HG03108 (cell line): ENCODE results near the gene KCNN3.
"Not testable (repeated sequence)": the region's sequence is repeated elsewhere in the genome, so short reads cannot be mapped to it uniquely, and the experiment has no call there.

ENCODE experiments used
- ATAC-seq: cut with Tn5 transposase; IDR thresholded peaks from one replicate; pipeline ENCODE4 v1.9.1; 2021; ENCODE audit warnings: moderate library complexity; ENCODE audit not compliant: unreplicated experiment

Gene KCNN3

DNA sequence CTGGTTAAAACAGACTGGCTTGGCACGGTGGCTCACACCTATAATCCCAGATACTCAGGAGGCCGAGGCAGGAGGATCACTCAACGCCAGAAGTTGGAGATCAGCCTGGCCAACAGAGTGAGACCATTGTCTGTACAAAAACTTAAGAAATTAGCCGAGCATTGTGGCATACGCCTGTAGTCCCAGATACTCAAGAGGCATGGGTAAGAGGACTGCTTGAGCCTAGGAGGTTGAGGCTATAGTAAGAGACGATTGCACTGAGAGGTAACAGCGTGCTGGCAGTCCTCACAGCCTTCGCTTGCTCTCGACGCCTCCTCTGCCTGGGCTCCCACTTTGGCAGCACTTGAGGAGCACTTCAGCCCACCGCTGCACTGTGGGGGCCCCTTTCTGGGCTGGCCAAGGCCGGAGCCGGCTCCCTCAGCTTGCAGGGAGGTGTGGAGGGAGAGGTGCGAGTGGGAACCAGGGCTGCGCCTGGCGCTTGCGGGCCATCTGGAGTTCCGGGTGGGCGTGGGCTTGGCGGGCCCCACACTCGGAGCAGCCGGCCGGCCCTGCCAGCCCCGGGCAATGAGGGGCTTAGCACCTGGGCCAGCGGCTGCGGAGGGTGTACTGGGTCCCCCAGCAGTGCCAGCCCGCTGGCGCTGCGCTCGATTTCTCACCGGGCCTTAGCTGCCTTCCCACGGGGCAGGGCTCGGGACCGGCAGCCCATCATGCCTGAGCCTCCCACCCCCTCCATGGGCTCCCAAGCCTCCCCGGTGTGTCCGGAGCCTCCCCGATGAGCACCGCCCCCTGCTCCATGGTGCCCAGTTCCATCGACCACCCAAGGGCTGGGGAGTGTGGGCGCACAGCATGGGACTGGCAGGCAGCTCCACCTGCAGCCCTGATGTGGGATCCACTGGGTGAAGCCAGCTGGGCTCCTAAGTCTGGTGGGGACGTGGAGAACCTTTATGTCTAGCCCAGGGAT, 199.5 kb downstream of the KCNN3 start:
- ATAC-seq = not testable (repeated sequence)

DNA sequence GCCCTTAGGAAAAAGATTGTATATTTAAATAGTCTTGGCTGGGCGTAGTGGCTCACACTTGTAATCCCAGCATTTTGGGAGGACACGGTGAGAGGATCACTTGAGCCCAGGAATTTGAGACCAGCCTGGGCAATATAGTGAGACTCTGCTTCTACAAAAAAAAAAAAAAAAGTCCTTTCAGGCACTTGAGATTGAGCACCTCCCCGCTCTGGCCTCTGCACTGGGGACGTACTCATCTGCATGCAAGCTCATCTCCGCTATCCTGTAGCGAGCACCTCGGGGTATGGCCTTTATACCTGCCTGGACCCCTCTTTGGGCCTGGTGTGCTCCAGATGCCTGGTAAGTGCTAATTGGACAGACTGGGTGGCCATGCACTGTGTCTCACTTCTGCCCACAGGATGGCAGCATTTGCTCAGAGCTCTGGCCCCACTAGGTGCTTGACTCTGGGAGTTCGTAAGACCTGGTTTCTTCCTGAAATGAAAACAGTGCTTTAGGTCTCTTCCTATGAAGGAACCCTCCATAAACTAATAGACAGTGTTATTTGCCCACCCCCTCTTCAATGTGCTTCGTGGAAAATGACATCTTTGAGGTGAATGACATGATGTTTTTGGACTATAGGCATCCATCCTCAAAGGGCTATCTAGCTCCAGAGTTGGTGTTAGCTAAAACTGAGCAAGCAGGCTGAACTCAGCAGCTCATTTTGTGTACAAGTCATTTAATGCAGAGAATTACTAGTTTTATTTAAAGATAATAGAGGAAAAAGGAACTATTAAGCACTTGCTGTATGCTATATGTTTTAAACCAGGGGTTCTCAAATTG, 200.4 kb downstream of the KCNN3 start:
- ATAC-seq = no peak

DNA sequence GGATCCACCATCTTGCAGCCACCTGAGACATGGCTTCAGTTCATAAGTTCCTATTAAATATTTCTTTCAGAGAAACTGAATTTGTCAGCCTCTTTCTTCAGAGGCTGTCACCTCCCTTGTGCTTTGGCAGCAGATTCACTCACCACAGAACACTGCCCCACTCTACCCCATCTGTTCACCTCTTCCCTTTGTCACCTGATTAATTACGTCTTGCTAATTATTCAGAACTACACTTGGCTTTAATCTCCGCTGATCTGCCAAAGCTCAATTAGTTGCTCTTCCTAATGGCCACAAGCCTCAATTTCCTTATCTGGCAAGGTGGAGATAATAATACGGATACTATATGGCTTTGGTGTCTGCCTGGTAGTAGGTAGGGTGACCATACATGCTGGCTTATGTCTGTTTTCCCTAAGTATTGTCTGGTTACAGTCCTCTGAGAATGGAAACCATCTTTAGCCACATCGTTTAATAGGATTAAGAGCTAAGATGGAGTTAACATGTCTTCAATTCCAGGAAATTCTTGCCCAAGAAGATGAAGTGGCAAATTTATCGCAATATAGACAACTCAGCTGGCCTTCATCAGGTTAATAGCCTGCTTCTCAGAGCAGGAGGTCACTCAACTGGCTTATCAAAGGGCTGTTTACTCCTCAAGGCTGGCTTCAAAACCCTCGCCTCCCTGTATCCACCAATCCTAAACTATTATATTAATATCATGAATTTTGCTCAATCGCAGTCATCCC, 203.9 kb downstream of the KCNN3 start:
- no peak for ATAC-seq

DNA sequence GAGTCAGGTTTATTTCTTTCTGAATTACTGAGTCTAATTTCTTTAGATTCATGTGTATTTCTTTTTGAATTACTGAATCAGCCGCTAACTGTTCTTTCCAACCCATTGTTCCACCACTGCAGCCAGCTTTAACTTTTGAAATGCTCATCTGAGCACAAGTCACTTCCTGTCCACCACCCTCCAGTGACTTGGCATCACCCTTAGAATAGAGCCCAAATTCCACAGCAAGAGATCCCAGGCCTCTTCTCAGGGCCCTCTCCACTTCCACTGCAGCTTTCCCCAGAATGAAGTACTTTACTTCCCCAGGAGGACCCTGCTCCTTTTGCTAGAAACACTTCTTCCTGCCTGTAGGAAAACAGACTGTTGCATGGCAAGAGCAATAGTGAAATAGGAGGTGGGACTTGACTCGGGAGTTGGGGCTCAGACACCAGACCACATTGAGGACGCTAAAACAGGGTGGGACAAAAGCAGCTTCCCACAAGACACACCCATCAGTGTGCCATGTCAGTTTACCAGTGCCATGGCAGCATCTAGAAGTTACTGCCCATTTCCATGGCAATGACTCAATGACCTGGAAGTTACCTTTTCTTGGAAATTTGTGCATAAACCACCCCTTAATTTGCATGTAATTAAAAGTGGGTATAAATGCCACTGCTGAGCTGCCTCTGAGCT, 205.6 kb downstream of the KCNN3 start:
- ATAC-seq = no peak

DNA sequence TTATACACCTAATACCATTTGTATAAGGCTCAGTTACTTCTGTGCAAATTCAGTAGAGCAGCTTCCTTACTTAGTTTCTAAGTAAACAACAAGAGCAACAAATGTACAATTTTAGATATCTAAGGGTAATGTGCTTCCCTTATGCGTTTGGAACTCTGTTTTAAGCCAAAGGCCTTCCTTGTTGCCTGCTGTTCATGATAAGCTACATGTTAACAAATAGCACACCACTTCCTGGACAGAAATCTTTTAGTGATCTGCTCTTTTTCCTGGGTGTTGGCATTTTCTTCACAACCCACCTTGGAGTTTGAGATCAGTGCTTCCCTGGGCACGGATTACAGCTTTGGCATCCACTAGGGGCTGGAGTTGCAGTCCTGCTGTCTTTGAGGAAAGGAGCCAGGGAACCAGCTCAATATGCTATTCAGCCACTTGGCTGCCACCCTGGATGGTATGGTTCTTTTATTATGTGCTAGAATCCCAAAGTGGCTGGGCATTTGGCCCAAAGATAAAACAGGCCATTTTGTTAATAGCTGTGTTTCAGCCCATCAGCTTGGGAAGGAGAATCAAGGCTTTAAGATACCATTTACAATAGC, 206.5 kb downstream of the KCNN3 start:
- no peak for ATAC-seq

DNA sequence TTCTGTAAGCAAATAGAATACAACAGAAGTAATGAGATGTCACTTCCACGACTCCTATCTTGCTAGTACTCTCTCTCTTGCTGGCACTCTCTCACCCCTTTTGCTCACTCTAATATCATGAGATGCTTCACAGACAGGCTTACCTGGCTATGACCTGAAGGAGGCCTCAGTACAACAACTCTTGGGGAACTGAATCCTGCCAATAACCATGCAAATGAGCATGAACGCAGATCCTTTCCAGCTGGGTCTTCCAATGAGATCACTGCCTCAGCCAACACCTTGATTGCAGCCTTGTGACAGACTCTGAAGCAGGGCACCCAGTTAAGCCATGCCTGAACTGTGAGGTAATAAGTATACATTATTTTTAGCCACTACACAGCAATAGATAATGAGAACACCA, 209.0 kb downstream of the KCNN3 start:
- ATAC-seq = no peak

DNA sequence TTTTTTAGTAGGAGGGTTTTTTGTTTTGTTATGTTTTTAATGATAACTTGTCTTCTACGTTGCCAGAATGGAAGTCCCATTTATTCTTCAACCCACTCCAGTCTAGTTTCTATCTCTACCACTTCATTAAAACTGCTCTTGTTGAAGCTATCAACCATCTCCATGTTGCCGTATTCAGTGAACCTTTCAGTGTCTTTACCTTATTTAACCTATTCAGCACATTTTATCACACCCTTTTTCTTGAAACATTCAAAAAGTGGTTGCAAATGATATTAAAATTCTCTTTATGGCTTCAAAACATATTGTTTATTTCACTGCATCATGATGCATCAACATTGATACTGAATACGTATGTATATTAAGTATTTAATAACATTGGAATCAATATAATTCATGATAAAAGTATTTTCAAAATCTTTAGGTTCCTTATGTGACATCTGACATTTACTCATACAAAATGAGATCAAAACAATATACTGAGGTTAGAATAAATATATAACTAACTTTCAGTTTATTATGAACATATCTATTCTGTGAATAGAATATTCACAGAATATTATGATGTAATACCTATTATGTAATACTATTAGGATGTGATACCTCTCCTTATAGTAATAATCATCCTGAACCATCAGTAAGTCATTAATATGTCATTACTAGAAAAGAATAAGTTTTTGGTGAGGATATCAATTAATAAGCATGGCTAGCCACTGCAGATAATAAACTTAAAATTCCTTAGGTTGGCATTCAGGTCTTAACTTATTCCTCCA, 210.1 kb downstream of the KCNN3 start:
- ATAC-seq = no peak

DNA sequence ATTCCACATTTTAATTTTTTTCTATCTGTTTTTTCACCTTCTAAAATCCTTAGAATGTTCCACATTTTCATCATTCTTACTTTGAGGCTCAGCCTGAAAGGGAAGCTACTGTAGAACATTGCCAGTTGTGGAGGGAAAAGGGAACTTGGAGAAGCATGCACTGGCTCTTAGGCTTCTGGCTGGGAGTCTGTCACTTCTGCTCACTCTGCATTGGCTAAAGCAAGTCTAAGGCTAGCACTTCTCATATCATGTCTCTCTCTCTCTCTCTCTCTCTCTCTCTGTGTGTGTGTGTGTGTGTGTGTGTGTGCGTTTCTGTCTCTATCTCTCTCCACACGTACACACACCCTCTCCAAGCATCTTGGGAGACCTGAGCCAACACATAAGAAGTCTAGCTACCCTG, 212.5 kb downstream of the KCNN3 start:
- ATAC-seq = no peak

DNA sequence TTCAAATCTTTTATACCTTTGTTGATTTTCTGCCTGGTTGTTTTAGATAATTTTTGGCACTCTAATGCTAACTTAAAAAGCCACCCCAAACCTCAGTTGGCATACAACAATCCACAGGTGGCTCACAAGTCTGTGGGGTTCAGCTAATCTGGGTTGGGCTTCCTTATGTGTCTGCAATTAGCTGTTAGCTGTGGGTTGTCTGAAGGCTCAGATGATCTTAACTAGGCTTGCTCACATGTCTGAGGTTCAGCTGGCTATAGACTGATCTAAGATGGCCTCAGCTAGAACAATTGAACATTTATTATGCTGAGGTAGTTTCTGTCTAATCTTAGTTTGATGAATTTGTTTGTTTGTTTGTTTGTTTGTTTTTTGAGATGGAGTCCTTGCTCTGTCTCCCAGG, 217.2 kb downstream of the KCNN3 start:
- ATAC-seq = no peak
